ENCODE results near the gene ETFDH. TPM values are rescaled to one million over a fixed set of nuclear protein-coding genes. Genes with fewer than 3 reads are reported as not detected.

The ETFDH gene
- total RNA-seq (2021) (16.9 and 21.0 TPM in 2 replicates), Bru-seq, nascent RNA (percentile 58 among the genes with signal in this experiment), BruChase-seq, experiment 1, labeled RNA remaining after a 2-hour chase (percentile 61 among the genes with signal in this experiment), BruChase-seq, experiment 2, labeled RNA remaining after a 6-hour chase (percentile 66 among the genes with signal in this experiment)
- long read RNA-seq, transcript ETFDH-206 (13 exons, 3,282 nt), result major isoform, 37 of 50 reads
- long read RNA-seq, partial matches to known transcripts, result 2 of 50 reads
- long read RNA-seq, other reads (novel, unspliced or antisense), result 8 of 50 reads

- intact Hi-C loops (cut with micrococcal nuclease; ENCODE audit: unreplicated experiment), result loop anchor here (1.0 to 2.0 kb wide), 3 partner anchors 51 to 503 kb away; partner anchors contain the start of genes PPID and RAPGEF2
- peak; percentile 63 for TF ChIP-seq CTCF (conservative IDR thresholded peaks at IDR 0.05)
- TF ChIP-seq EZH2 (IDR thresholded peaks at IDR 0.05; ENCODE audit: low read depth), result no peak
- Histone ChIP-seq H3K4me2 (peak within 1 kb of the TSS; percentile 91), H3K36me3 (ENCODE audit: low read depth) (no peaks in the 10 kb centered on the region), H3K4me3 (peak within 1 kb of the TSS; percentile 83), H3K4me1 (replicated peaks; ENCODE audit: insufficient read depth) (peaks cover 8% of the 10 kb centered on the region), H3K27me3 (ENCODE audit: insufficient read depth, low read depth) (no peaks in the 10 kb centered on the region), H2AFZ (peak within 1 kb of the TSS; percentile 97), H3K27ac (peak within 1 kb of the TSS; percentile 74), H3F3A (ENCODE audit: insufficient read depth, low read depth) (peaks cover 8% of the 10 kb centered on the region; the same call in 1 of the 2 replicates), H3K9me3 (ENCODE audit: insufficient read depth, low read depth) (no peaks in the 10 kb centered on the region), H4K20me1 (ENCODE audit: insufficient read depth) (no peaks in the 10 kb centered on the region), H3K9me2 (ENCODE audit: insufficient read depth) (no peaks in the 10 kb centered on the region), H3K79me2 (ENCODE audit: low read depth) (peaks cover 19% of the 10 kb centered on the region)
- POLR2A ChIA-PET (ENCODE audit: unreplicated experiment), result no interaction called here
- BruUV-seq (replicated peaks), result no TSS peak
- peak; percentile 95 to 98 for DNase-seq
- CTCF ChIA-PET, result no interaction called here
These were observed at the start of gene ETFDH for GRCh38 chr4:158671915-158672806. TSS of gene ETFDH (plus strand) at chr4:158672296. CDS start at chr4:158672457, 161 bp downstream.

GRCh38 chr4:158624889-158625478, 47.1 kb upstream of the ETFDH start:
- no peak overlapping the region for H2AFZ ChIP-seq
- H3K36me3 ChIP-seq (ENCODE audit: low read depth), result no peaks in the 10 kb centered on the region
- no peak overlapping the region for H3K4me2 ChIP-seq
- no peaks in the 10 kb centered on the region for H4K20me1 ChIP-seq (ENCODE audit: insufficient read depth)
- intact Hi-C loops (cut with micrococcal nuclease; ENCODE audit: unreplicated experiment), result loop anchor here (1.0 to 10.0 kb wide), 6 partner anchors 130 to 820 kb away; no protein-coding TSS in a partner anchor
- H3K9me2 ChIP-seq (ENCODE audit: insufficient read depth), result no peaks in the 10 kb centered on the region
- no TSS peak for BruUV-seq (replicated peaks)
- ChIA-PET POLR2A (ENCODE audit: unreplicated experiment) (no interaction called here), CTCF (interaction anchor here (0.6 to 0.9 kb wide), 3 partner anchors 347 to 377 kb away, joined by 3 to 7 read pairs (median 3); no protein-coding TSS in a partner anchor)
- peak in 1 of 2 experiments; percentile 16 for DNase-seq
- H3K27ac ChIP-seq, result no peak overlapping the region
- no peaks in the 10 kb centered on the region for H3F3A ChIP-seq (ENCODE audit: insufficient read depth, low read depth)
- H3K9me3 ChIP-seq (ENCODE audit: insufficient read depth, low read depth), result no peaks in the 10 kb centered on the region
- H3K27me3 ChIP-seq (ENCODE audit: insufficient read depth, low read depth), result no peaks in the 10 kb centered on the region
- H3K79me2 ChIP-seq (ENCODE audit: low read depth), result no peaks in the 10 kb centered on the region
- H3K4me3 ChIP-seq, result no peak overlapping the region
- no peaks in the 10 kb centered on the region for H3K4me1 ChIP-seq (replicated peaks; ENCODE audit: insufficient read depth)
- no peak for TF ChIP-seq EZH2 (IDR thresholded peaks at IDR 0.05; ENCODE audit: low read depth)
- peak; percentile 79 for TF ChIP-seq CTCF (conservative IDR thresholded peaks at IDR 0.05)

DNA sequence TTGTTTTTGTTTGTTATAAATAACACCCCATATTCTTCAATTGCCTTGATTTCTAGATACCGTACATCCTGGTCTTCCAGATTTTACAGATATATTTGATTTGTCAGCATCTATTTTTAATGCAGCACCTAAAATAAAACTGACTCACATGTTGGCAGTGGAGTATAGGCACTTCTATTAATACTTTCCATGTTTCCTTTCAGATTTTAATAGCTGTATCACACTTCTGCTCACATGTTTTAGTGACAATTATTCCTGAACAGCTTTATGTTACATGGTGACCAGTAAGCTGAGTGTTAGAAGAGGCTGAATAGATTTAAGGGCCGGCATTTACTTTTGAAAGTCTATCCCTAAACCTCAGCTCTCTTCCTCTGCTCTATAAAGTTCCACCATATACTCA, 46.6 kb upstream of the ETFDH start:
- no peak overlapping the region for H3K27ac ChIP-seq
- DNase-seq, result no peak
- no TSS peak for BruUV-seq (replicated peaks)

More for the DNA sequence above, 46.6 kb upstream of the ETFDH start:
- no peak for TF ChIP-seq EZH2 (IDR thresholded peaks at IDR 0.05; ENCODE audit: low read depth)
- TF ChIP-seq CTCF (conservative IDR thresholded peaks at IDR 0.05), result no peak
- Histone ChIP-seq H3K4me1 (replicated peaks; ENCODE audit: insufficient read depth) (no peaks in the 10 kb centered on the region), H3K4me2 (no peak overlapping the region), H3K79me2 (ENCODE audit: low read depth) (no peaks in the 10 kb centered on the region), H3K36me3 (ENCODE audit: low read depth) (no peaks in the 10 kb centered on the region), H4K20me1 (ENCODE audit: insufficient read depth) (no peaks in the 10 kb centered on the region), H2AFZ (no peak overlapping the region), H3K4me3 (no peak overlapping the region), H3K9me2 (ENCODE audit: insufficient read depth) (no peaks in the 10 kb centered on the region), H3K9me3 (ENCODE audit: insufficient read depth, low read depth) (no peaks in the 10 kb centered on the region), H3K27me3 (ENCODE audit: insufficient read depth, low read depth) (no peaks in the 10 kb centered on the region), H3F3A (ENCODE audit: insufficient read depth, low read depth) (no peaks in the 10 kb centered on the region)
- intact Hi-C loops (cut with micrococcal nuclease; ENCODE audit: unreplicated experiment), result loop anchor here (1.0 to 10.0 kb wide), 6 partner anchors 131 to 819 kb away; no protein-coding TSS in a partner anchor
- ChIA-PET CTCF (interaction anchor here (0.6 to 0.9 kb wide), 2 partner anchors 348 to 367 kb away, joined by 3 read pairs; no protein-coding TSS in a partner anchor), POLR2A (ENCODE audit: unreplicated experiment) (no interaction called here)
